ENCODE measurements around the gene CHAT.

Gene CHAT

GRCh38 chr10:49612513-49613164 is 1.2 kb upstream of the CHAT start:
- no peak for DNase-seq

- no peak for DNase-seq
Measured at GRCh38 chr10:49613165-49613881, 514 bp upstream of the CHAT start.

DNA sequence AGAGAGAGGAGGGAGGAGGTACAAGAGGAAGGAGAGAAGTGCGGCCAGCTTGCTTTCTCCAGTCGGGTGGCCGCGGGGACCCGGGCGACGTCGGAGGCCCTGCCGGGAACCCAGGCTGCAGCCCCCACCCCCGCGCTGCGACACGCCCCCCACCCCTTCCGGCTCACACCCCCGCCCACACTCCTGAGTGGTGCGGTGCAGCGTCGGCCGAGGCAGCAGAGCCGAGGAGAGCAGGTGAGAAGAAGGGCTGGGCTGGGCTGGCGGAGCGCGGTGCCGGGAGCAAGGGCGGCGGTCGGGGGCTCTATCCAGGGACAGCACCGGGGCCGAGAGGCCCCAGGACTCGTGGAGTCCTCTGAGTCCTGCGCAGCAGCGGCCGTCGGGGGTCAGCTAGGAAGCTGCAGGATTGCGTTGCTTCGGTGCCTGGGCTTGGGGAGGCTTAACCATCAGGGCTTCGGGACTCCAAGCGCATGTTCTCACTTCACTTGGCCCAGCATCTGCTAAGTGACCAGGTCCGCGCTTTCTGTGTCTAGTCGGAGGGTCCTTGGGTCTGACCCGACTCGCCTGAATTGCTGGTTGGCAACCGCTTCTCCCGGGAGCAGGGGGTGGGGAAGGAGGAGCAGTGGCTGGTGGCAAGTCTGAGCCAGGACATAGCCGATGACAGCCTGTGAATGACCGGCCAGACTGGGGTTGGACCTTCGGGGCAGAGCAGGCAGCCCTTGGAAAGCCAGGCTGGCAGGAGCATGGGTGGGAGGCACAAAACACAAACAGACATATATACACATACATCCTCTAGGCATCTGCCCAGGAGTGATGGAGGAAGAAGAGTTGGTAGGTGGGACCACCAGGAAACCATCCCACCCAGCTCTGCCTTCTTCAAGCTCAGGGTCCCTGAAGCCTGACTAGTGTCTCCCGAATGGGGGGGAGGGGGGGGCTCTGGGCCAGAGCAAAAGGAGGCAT is 683 bp downstream of the CHAT start:
- no peak for DNase-seq

GRCh38 chr10:49615213-49615612 is 1.4 kb downstream of the CHAT start:
- no peak for DNase-seq

- no peak for DNase-seq
Measured at GRCh38 chr10:49615721-49616120, 1.9 kb downstream of the CHAT start.

GRCh38 chr10:49616421-49617101 is 2.7 kb downstream of the CHAT start:
- no peak for DNase-seq

GRCh38 chr10:49617121-49618020 is 3.5 kb downstream of the CHAT start:
- DNase-seq = no peak

GRCh38 chr10:49618821-49619220 is 5.0 kb downstream of the CHAT start:
- no peak for DNase-seq

- DNase-seq = no peak
Measured at GRCh38 chr10:49619613-49620012, 5.8 kb downstream of the CHAT start.

DNA sequence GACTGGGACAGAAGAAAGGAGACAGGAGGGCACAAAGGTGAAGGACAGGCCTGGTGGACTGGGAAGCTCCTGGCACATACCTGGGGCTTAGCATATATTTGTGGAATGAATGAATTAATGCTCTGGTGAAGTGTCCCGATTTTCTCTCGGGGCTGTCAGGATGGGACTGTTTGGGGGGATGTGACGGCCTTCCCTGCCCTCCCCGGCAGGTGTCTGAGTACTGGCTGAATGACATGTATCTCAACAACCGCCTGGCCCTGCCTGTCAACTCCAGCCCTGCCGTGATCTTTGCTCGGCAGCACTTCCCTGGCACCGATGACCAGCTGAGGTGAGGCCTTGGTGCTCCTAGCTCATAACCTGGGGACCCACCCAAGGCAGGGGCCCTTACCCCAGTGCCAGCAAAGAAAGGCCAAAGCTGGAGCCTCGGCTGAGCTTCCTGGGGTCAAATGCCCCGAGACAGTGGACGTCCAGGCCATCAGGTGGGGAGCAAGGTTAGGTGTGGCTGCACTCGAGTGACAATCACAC is 6.5 kb downstream of the CHAT start:
- DNase-seq = no peak

DNA sequence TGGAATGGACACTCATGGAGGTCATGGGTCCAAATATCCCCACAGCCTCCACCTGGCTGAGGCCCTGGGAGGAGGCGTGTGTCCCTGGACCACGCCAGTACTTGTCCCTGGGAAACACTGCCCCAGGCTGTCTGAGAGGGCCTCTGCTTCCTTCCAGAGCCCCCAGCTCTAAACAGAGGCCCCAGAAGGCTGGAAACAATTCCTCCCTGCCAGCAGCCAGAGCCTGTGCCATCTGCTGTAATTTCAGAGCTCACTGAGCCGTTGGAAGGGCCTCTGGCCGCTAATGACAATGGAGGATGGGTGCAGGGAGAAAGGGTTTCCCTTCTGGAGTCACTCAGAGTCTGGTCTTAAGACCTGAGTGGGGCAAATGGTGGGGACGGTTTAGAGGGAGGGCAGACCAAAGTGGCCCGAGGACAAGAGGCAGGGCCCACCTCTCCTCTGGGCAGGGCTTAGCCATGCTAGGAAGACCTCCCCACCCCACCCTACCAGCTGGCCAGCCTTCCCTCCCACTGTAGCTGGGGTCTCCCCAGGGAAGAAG is 7.1 kb downstream of the CHAT start:
- DNase-seq = no peak

GRCh38 chr10:49621561-49621960 is 7.7 kb downstream of the CHAT start:
- no peak for DNase-seq

DNA sequence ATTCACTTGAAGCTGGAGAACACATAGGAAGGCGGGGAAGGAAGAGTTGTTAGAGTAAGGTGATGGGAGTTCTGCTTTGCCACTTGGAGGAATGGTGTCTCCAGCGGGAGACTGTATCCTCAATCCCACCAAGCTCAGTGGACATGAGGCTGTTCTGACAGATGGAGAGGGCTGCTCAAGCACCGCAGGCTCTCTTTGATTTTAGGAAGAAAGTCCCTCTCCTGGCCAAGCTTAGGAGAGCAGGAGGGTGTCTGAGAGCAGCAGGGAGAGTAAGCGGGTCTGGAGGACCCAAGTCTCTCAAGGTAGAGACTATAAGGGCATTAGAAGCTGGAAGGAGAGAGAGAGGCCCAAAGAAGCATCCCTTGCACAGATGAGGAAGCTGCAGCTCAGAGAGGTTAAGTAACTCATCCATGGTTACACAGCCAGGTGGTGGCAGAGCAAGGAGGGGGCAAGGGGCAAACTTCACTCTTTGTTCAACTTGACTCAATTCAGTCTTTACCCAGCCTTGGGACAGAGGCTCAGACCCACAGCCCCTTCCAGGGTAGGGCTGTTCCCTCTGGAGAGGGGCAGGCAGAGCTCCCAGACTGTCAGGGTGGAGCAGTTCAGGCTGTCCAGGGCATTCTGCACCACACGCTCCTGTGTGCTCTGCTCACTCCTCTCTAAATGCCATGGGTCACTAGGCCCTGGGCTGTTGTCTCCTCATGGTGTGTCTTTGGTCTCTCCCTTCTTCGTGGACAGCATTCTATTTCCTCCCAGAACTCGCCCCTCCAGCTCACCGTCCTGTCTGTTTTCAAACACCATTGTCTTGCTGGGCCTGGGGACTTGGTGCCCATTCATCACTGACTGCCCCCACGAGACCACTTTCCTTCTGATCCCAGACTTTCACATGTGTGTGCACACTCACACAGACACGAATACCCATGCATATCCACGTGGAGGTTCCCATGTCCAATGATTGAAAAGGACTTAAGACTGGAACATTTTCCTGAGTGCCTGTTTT is 8.9 kb downstream of the CHAT start:
- DNase-seq = no peak

- DNase-seq = no peak
Measured at GRCh38 chr10:49624629-49625028, 10.8 kb downstream of the CHAT start.

- DNase-seq = no peak
Measured at GRCh38 chr10:49625411-49625810, 11.6 kb downstream of the CHAT start.

DNA sequence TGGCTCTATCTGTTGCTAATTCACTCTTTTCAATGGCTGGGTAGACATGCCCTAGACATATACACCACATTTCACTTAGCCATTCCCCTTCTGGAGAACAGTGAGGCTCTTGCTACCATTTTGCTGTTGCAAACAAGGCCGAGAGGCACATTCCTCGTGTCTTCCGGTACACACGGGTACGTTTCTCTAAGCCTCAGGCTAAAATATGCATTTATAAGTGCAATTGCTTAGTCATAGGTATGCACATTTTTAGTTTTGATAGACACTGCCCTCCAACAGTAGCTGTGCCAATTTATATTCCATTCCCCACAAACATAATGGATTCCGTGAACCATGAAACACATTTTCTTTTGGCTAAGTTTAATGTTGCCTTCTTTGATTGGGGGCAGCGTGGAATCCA is 13.2 kb downstream of the CHAT start:
- DNase-seq = no peak

DNA sequence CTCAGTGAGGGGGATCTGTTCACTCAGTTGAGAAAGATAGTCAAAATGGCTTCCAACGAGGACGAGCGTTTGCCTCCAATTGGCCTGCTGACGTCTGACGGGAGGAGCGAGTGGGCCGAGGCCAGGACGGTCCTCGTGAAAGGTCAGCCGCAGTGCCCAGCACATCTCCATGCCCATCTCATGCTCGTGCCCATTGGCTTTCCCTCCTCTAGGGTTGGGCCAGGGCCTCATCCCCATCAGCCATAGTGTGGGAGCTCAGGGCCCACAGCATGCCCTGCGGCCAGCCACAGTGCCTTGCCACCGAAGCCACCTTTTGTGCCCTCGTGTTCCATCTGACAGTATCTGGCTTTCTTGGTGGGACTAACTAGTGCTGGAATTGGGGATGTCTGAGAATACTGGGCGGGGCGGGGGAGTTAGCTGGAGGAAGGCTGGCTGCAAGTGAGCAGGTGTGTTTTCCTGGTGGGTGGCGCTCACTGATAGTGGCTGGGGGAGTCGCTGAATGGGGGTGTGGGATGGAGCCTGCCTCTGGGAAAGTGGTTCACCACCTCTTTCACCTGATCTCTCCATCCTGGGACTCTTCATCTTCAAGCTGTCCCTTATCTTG is 13.9 kb downstream of the CHAT start:
- DNase-seq = no peak

DNA sequence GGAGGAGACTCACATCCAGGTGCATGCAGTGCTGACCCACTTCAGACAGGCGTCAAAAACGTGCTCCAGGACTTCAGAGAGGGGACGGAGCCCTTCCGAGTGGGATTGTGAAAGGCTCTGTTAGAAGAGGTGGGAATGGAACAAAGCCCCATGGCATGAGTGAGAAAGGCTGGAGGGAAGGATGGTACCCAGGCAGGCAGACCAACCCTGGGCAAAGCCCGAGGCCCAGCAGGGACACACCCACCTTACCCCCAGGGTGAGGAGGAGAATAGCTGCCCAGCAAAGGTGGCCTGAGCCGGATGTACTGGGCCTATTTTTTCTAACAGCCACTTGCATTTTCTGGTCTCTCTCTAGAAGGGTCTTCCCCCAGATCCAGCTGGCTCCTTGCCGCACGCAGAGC is 14.8 kb downstream of the CHAT start:
- DNase-seq = no peak

DNA sequence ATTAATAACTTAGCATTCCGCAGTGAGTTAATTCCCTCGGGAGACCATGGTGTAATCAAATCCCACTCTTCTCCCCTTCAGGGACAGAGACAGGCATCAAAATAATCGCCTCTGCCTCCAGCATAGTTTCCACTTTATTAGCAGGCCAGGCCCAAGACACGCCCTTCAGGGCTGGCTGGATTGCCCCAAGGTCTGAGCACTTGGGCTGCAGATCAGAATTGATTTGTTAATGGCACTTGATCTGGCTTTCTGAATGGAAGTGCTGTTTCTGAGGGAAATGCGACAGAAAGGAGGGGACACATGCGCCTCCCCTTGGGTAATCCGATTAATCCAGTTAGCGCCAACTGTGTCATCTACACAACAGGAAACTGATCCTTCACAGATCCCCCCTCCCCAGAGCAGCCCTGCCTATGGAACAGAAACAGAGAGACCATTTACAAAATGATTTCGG is 15.6 kb downstream of the CHAT start:
- DNase-seq = no peak

DNA sequence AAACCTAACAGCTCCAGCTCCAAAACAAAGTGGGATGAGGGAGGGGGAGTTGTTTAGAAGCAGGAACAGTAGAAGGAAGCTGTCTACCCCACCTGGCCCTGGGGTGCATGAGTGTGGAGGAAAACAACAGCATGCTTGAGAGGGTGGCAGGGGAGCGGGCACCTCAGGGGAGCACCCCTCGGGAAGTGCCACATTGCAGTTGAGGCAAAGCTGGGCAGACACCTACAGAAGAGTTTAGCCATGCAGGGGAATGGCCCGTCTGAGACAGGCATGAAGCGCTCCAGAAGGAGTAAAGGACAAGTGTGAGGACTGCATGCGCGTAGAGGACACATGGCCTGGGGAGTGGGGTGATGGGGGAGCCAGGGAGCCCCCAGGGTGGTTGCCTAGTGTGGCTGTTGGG is 18.1 kb downstream of the CHAT start:
- DNase-seq = no peak
